Adrenal gland (tissue), 12 donors: ENCODE data around the gene MGMT. TPM values are rescaled to one million over a fixed set of nuclear protein-coding genes. Genes with fewer than 3 reads are reported as not detected.
A peak's percentile ranks its signal among the peaks of the same experiment; 100 is the strongest.

ENCODE experiments used
- DNase-seq, 7 donors: peaks; one replicate each; pipeline ENCODE4 v3.0.0-alpha.2; 2019 to 2020
- H3K27ac ChIP-seq, 5 donors: fragments of 200-600 bp; sonication (generic) in 4 of 5; 1 replicate in 3 of 5; 2 replicates in 2 of 5; pipeline versions ENCODE4 v1.5.1 to v1.8.0; 2016 to 2020; ENCODE audit warnings: mild to moderate bottlenecking in 1 of 5
- H3K27me3 ChIP-seq: fragments of 200-600 bp; 2 replicates; pipeline ENCODE4 v1.8.0; 2021
- H3K36me3 ChIP-seq, 2 donors: fragments of 200-600 bp; replicated peaks in 1 of 2; 1 replicate in 1 of 2; 2 replicates in 1 of 2; pipeline versions ENCODE4 v1.5.1 to v1.8.0; 2018 to 2022
- H3K4me1 ChIP-seq, 2 donors: fragments of 200-600 bp; replicated peaks in 1 of 2; 1 replicate in 1 of 2; 2 replicates in 1 of 2; pipeline versions ENCODE4 v1.5.1 to v1.8.0; 2018 to 2021
- H3K4me3 ChIP-seq, 4 donors: fragments of 200-600 bp; sonication (generic) in 3 of 4; one replicate each; pipeline ENCODE4 v1.5.1; 2016 to 2018
- H3K9me3 ChIP-seq, 3 donors: fragments of 200-600 bp; sonication (generic) in 1 of 3; replicated peaks in 1 of 3; 1 replicate in 2 of 3; 2 replicates in 1 of 3; pipeline versions ENCODE4 v1.5.1 to v1.8.0; 2016 to 2021
- CTCF ChIP-seq, 6 experiments: fragments of 450-650 bp in 4 of 6; fragments of 200-600 bp in 2 of 6; sonication (generic) in 1 of 6; IDR thresholded peaks; 1 replicate in 5 of 6; 2 replicates in 1 of 6; pipeline versions ENCODE4 v1.5.1 to v1.8.0; 2016 to 2021; ENCODE audit warnings: antibody characterized with exemption in 6 of 6, mild to moderate bottlenecking in 2 of 6, moderate library complexity in 1 of 6
- POLR2A ChIP-seq, 2 donors: fragments of 450-650 bp; IDR thresholded peaks; one replicate each; pipeline ENCODE4 v1.6.1; 2017; ENCODE audit warnings: antibody characterized with exemption in 2 of 2, mild to moderate bottlenecking in 2 of 2, moderate library complexity in 1 of 2
- WGBS, 4 donors: extraction: QIAGEN DNeasy Blood & Tissue Kit in 2 of 4; methylation state at CpG; one replicate each; pipeline versions ENCODE4 v1.1.5 to v1.1.7; 2013 to 2017; 5-methylcytosine and 5-hydroxymethylcytosine counted together
- intact Hi-C, 2 donors: fragments of 100-400 bp; cut with DNase I; formaldehyde crosslinking; loops; one replicate each; pipeline versions ENCODE4 v1.14.1 to v1.15.0; 2022 to 2023
- polyA plus RNA-seq, 3 donors: library from polyadenylated mRNA; stranded (reverse); fragments of 200-250 nt in 2 of 3; fragments of 350-450 nt in 1 of 3; fragmentation: Illumina TruSeq in 1 of 3; extraction: RNeasy Lipid Tissue Mini Kit (QIAGEN cat#74804) in 1 of 3; gene quantifications; one replicate each; pipeline ENCODE4 v1.2.3, GENCODE V29; 2013 to 2014
- total RNA-seq, 9 donors: library from RNA; depleted of rRNA in 4 of 9; stranded (reverse); fragments of >200 nt in 4 of 9; fragments of 120-200 nt in 1 of 9; fragmentation: NEBNext Ultra II Directional in 1 of 9; extraction: Animal tissue kit (Norgen Biotek cat#: 25700) in 1 of 9; gene quantifications; one replicate each; pipeline versions ENCODE4 v1.1.0 to v1.2.4, GENCODE V29; 2013 to 2023
- donor health status: healthy with polysubstance abuse.
- donor health status: Bipolar disorder and iron deficiency.
- donor health status: DM: yes; HTN: yes; CAD: no.
- donor health status: DM: no; HTN: no; CAD: no.
- donor health status: DM: no; HTN: no; CAD: no.
- donor health status: DM: yes; HTN: yes; CAD: no.

MGMT gene
- total and polyA plus RNA-seq, 12 donors = 3.8 to 35.8 (median 21.2) TPM

- intact Hi-C loops = no loop called here
- peak in 2 of 7 donors; percentile 4 to 42 for DNase-seq
- 88 to 92% (median 90%) methylated on average over 9 to 10 of the region's 10 CpGs for WGBS, 4 donors
- H3K9me3 ChIP-seq = no peaks in the 10 kb centered on the region
- H3K27me3 ChIP-seq = no peaks in the 10 kb centered on the region
- H3K4me1 ChIP-seq = no peaks in the 10 kb centered on the region
- H3K27ac ChIP-seq = no peak overlapping the region
- no peaks in the 10 kb centered on the region for H3K36me3 ChIP-seq
- TF ChIP-seq POLR2A (IDR thresholded peaks at IDR 0.05) (no peak), CTCF (IDR thresholded peaks at IDR 0.05) (no peak)
- no peak overlapping the region for H3K4me3 ChIP-seq
Measured at GRCh38 chr10:129725890-129726631, 259.0 kb downstream of the MGMT start.

GRCh38 chr10:129727071-129727470 lies 260.0 kb downstream of the MGMT start:
- Histone ChIP-seq H3K9me3 (no peaks in the 10 kb centered on the region), H3K27me3 (no peaks in the 10 kb centered on the region), H3K27ac (no peak overlapping the region), H3K4me3 (no peak overlapping the region), H3K4me1 (no peaks in the 10 kb centered on the region), H3K36me3 (no peaks in the 10 kb centered on the region)
- WGBS, 4 donors = 90 to 98% (median 93%) methylated on average over 2 to 6 of the region's 6 CpGs
- TF ChIP-seq CTCF (IDR thresholded peaks at IDR 0.05) = no peak
- no peak for TF ChIP-seq POLR2A (IDR thresholded peaks at IDR 0.05)
- intact Hi-C loops = no loop called here
- peak in 1 of 7 donors; percentile 28 for DNase-seq

GRCh38 chr10:129727495-129727894 lies 260.5 kb downstream of the MGMT start:
- H3K4me1 ChIP-seq = no peaks in the 10 kb centered on the region
- H3K9me3 ChIP-seq = no peaks in the 10 kb centered on the region
- H3K4me3 ChIP-seq = no peak overlapping the region
- DNase-seq = peak in 1 of 7 donors; percentile 25
- no peaks in the 10 kb centered on the region for H3K27me3 ChIP-seq
- intact Hi-C loops = no loop called here
- H3K27ac ChIP-seq = no peak overlapping the region
- WGBS, 4 donors = 71 to 98% (median 78%) methylated on average over 4 of the region's 4 CpGs
- no peak for TF ChIP-seq CTCF (IDR thresholded peaks at IDR 0.05)
- TF ChIP-seq POLR2A (IDR thresholded peaks at IDR 0.05) = no peak
- no peaks in the 10 kb centered on the region for H3K36me3 ChIP-seq

GRCh38 chr10:129728246-129728820 lies 261.3 kb downstream of the MGMT start:
- Histone ChIP-seq H3K27ac (no peak overlapping the region), H3K9me3 (no peaks in the 10 kb centered on the region), H3K36me3 (no peaks in the 10 kb centered on the region), H3K4me1 (no peaks in the 10 kb centered on the region), H3K27me3 (no peaks in the 10 kb centered on the region), H3K4me3 (no peak overlapping the region)
- intact Hi-C loops = no loop called here
- 93 to 99% (median 95%) methylated on average over 13 of the region's 13 CpGs for WGBS, 4 donors
- DNase-seq = peak in 1 of 7 donors; percentile 24
- TF ChIP-seq POLR2A (IDR thresholded peaks at IDR 0.05) (no peak), CTCF (IDR thresholded peaks at IDR 0.05) (no peak)
